ENCODE measurements around the gene AHRR. TPM values are rescaled to one million over a fixed set of nuclear protein-coding genes. Genes with fewer than 3 reads are reported as not detected.
A peak's percentile ranks its signal among the peaks of the same experiment; 100 is the strongest.

Gene AHRR
- total and polyA plus RNA-seq, 2 experiments from 2014 or later, result 0.27 to 1.8 TPM

DNA sequence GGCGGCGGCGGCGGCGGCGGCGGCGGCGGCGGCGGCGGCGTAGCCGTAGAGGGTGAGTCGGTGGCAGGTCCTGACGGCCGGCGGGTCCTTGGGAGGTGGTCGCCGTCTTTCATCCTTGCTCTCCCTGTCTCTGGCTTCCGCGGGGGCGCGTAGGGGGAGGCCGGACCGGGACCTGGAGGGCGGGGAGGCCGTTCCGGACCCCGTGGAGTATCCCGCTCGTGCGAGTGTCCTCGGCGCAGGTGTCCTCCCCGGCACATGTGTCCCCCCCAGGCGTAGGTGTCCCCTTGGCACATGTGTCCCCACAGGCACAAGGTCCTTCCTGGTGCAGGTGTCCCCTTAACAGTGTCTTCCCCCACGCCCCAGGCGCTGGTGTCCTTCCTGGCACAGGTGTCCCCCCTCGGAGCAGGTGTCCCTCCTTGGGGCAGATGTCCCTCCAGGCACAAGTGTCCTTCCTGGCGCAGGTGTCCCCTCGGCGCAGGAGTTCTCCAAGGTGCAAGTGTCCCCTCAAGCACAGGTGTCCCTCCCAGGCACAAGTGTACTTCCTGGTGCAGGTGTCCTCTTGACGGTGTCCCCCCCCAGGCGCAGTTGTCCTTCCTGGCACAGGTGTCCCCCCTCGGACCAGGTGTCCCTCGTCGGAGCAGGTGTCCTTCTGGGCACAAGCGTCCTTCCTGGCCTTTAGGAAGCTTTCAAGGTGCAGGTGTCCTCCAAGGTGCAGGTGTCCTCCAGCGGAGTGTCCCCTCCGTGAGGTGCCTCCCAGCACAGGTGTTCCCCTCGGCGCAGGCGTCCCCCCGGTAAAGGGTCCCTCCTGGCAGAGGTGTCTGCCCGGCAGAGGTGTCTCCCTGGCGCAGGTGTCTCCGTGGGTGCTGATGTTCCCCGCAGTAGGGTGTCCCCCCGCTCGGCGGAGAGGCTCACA lies 122.0 kb downstream of the AHRR start:
- Histone ChIP-seq H3F3A (replicated peaks; ENCODE audit: low read depth) (no peaks in the 10 kb centered on the region), H3K36me3 (ENCODE audit: insufficient read depth) (no peaks in the 10 kb centered on the region; the same call in 1 of the 2 replicates), H3K27me3 (ENCODE audit: insufficient read depth) (no peaks in the 10 kb centered on the region), H3K79me2 (replicated peaks; ENCODE audit: insufficient read depth) (peaks cover 15% of the 10 kb centered on the region), H3K4me3 (peak overlapping the region; percentile 87), H4K20me1 (replicated peaks; ENCODE audit: insufficient read depth) (peaks cover 2% of the 10 kb centered on the region; the same call in 1 of the 2 replicates), H2AFZ (no peak overlapping the region), H3K27ac (ENCODE audit: low read depth) (no peak overlapping the region), H3K4me1 (ENCODE audit: insufficient read depth) (peaks cover 6% of the 10 kb centered on the region; the same call in 1 of the 2 replicates), H3K9me2 (ENCODE audit: insufficient read depth) (no peaks in the 10 kb centered on the region), H3K4me2 (peak overlapping the region; percentile 95)
- H3K27ac Mint-ChIP-seq, result no peak overlapping the region
- peaks cover 3% of the 10 kb centered on the region; the same call in 1 of the 3 replicates for H3K9me3 Mint-ChIP-seq
- DNase-seq (ENCODE audit: low spot score), result no peak
- TF ChIP-seq STAT1 (IDR thresholded peaks at IDR 0.05; ENCODE audit: unreplicated experiment), result no peak
- TF ChIP-seq JUNB (IDR thresholded peaks at IDR 0.05; ENCODE audit: unreplicated experiment), result no peak
- TF ChIP-seq, protein P1, sequence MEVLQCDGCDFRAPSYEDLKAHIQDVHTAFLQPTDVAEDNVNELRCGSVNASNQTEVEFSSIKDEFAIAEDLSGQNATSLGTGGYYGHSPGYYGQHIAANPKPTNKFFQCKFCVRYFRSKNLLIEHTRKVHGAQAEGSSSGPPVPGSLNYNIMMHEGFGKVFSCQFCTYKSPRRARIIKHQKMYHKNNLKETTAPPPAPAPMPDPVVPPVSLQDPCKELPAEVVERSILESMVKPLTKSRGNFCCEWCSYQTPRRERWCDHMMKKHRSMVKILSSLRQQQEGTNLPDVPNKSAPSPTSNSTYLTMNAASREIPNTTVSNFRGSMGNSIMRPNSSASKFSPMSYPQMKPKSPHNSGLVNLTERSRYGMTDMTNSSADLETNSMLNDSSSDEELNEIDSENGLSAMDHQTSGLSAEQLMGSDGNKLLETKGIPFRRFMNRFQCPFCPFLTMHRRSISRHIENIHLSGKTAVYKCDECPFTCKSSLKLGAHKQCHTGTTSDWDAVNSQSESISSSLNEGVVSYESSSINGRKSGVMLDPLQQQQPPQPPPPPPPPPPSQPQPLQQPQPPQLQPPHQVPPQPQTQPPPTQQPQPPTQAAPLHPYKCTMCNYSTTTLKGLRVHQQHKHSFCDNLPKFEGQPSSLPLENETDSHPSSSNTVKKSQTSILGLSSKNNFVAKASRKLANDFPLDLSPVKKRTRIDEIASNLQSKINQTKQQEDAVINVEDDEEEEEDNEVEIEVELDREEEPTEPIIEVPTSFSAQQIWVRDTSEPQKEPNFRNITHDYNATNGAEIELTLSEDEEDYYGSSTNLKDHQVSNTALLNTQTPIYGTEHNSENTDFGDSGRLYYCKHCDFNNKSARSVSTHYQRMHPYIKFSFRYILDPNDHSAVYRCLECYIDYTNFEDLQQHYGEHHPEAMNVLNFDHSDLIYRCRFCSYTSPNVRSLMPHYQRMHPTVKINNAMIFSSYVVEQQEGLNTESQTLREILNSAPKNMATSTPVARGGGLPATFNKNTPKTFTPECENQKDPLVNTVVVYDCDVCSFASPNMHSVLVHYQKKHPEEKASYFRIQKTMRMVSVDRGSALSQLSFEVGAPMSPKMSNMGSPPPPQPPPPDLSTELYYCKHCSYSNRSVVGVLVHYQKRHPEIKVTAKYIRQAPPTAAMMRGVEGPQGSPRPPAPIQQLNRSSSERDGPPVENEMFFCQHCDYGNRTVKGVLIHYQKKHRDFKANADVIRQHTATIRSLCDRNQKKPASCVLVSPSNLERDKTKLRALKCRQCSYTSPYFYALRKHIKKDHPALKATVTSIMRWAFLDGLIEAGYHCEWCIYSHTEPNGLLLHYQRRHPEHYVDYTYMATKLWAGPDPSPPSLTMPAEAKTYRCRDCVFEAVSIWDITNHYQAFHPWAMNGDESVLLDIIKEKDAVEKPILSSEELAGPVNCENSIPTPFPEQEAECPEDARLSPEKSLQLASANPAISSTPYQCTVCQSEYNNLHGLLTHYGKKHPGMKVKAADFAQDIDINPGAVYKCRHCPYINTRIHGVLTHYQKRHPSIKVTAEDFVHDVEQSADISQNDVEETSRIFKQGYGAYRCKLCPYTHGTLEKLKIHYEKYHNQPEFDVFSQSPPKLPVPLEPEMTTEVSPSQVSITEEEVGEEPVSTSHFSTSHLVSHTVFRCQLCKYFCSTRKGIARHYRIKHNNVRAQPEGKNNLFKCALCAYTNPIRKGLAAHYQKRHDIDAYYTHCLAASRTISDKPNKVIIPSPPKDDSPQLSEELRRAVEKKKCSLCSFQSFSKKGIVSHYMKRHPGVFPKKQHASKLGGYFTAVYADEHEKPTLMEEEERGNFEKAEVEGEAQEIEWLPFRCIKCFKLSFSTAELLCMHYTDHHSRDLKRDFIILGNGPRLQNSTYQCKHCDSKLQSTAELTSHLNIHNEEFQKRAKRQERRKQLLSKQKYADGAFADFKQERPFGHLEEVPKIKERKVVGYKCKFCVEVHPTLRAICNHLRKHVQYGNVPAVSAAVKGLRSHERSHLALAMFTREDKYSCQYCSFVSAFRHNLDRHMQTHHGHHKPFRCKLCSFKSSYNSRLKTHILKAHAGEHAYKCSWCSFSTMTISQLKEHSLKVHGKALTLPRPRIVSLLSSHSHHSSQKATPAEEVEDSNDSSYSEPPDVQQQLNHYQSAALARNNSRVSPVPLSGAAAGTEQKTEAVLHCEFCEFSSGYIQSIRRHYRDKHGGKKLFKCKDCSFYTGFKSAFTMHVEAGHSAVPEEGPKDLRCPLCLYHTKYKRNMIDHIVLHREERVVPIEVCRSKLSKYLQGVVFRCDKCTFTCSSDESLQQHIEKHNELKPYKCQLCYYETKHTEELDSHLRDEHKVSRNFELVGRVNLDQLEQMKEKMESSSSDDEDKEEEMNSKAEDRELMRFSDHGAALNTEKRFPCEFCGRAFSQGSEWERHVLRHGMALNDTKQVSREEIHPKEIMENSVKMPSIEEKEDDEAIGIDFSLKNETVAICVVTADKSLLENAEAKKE (CRISPR knock-in tag; IDR thresholded peaks at IDR 0.05), result no peak
- TF ChIP-seq CREB1 (CRISPR knock-in tag; IDR thresholded peaks at IDR 0.05; ENCODE audit: low read depth), result no peak
- TF ChIP-seq EZH2 (IDR thresholded peaks at IDR 0.05; ENCODE audit: low read depth, unreplicated experiment), result no peak
- TF ChIP-seq, protein P2, sequence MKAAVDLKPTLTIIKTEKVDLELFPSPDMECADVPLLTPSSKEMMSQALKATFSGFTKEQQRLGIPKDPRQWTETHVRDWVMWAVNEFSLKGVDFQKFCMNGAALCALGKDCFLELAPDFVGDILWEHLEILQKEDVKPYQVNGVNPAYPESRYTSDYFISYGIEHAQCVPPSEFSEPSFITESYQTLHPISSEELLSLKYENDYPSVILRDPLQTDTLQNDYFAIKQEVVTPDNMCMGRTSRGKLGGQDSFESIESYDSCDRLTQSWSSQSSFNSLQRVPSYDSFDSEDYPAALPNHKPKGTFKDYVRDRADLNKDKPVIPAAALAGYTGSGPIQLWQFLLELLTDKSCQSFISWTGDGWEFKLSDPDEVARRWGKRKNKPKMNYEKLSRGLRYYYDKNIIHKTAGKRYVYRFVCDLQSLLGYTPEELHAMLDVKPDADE (IDR thresholded peaks at IDR 0.05), result no peak
- no peak for TF ChIP-seq EZH2phosphoT487 (IDR thresholded peaks at IDR 0.05; ENCODE audit: unreplicated experiment)
- TF ChIP-seq ZNF331 (CRISPR knock-in tag; IDR thresholded peaks at IDR 0.05; ENCODE audit: low read depth), result no peak
- TF ChIP-seq POLR2AphosphoS5 (IDR thresholded peaks at IDR 0.05; ENCODE audit: low read depth), result no peak; the same call in 1 of the 2 replicates
- TF ChIP-seq, protein P3, sequence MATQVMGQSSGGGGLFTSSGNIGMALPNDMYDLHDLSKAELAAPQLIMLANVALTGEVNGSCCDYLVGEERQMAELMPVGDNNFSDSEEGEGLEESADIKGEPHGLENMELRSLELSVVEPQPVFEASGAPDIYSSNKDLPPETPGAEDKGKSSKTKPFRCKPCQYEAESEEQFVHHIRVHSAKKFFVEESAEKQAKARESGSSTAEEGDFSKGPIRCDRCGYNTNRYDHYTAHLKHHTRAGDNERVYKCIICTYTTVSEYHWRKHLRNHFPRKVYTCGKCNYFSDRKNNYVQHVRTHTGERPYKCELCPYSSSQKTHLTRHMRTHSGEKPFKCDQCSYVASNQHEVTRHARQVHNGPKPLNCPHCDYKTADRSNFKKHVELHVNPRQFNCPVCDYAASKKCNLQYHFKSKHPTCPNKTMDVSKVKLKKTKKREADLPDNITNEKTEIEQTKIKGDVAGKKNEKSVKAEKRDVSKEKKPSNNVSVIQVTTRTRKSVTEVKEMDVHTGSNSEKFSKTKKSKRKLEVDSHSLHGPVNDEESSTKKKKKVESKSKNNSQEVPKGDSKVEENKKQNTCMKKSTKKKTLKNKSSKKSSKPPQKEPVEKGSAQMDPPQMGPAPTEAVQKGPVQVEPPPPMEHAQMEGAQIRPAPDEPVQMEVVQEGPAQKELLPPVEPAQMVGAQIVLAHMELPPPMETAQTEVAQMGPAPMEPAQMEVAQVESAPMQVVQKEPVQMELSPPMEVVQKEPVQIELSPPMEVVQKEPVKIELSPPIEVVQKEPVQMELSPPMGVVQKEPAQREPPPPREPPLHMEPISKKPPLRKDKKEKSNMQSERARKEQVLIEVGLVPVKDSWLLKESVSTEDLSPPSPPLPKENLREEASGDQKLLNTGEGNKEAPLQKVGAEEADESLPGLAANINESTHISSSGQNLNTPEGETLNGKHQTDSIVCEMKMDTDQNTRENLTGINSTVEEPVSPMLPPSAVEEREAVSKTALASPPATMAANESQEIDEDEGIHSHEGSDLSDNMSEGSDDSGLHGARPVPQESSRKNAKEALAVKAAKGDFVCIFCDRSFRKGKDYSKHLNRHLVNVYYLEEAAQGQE (IDR thresholded peaks at IDR 0.05; ENCODE audit: unreplicated experiment), result no peak
- TF ChIP-seq, protein P4, sequence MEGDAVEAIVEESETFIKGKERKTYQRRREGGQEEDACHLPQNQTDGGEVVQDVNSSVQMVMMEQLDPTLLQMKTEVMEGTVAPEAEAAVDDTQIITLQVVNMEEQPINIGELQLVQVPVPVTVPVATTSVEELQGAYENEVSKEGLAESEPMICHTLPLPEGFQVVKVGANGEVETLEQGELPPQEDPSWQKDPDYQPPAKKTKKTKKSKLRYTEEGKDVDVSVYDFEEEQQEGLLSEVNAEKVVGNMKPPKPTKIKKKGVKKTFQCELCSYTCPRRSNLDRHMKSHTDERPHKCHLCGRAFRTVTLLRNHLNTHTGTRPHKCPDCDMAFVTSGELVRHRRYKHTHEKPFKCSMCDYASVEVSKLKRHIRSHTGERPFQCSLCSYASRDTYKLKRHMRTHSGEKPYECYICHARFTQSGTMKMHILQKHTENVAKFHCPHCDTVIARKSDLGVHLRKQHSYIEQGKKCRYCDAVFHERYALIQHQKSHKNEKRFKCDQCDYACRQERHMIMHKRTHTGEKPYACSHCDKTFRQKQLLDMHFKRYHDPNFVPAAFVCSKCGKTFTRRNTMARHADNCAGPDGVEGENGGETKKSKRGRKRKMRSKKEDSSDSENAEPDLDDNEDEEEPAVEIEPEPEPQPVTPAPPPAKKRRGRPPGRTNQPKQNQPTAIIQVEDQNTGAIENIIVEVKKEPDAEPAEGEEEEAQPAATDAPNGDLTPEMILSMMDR (conservative IDR thresholded peaks at IDR 0.05; ENCODE audit: low read depth in 2 of 2), result no peak
- H3K36me3 Mint-ChIP-seq (ENCODE audit: low read depth), result peaks cover 21% of the 10 kb centered on the region
- peaks cover 3% of the 10 kb centered on the region; the same call in 2 of the 3 replicates for H3K4me1 Mint-ChIP-seq
- peak overlapping the region; percentile 98 for H3K4me3 Mint-ChIP-seq
- H3K27me3 Mint-ChIP-seq (ENCODE audit: insufficient read depth, low read depth, poor library complexity), result peaks cover 16% of the 10 kb centered on the region
- no peak; the same call in 1 of the 3 replicates for ATAC-seq
